Brain microvascular endothelial cell (primary cell): Measurements from ENCODE around the gene S100A2.
"Not testable (repeated sequence)": the region's sequence is repeated elsewhere in the genome, so short reads cannot be mapped to it uniquely, and the experiment has no call there.

Experiments
- DNase-seq: peaks from one replicate; pipeline ENCODE4 v3.0.0-alpha.2; 2020
- H3K27ac ChIP-seq: fragments of 250-450 bp; sonication (Bioruptor Pico); 2 replicates; pipeline ENCODE4 v1.5.1; 2020; ENCODE audit warnings: mild to moderate bottlenecking, moderate library complexity
- H3K27me3 ChIP-seq: fragments of 250-450 bp; sonication (Bioruptor Pico); replicated peaks from 2 replicates; pipeline ENCODE4 v1.5.1; 2020; ENCODE audit warnings: mild to moderate bottlenecking
- H3K36me3 ChIP-seq: fragments of 250-450 bp; sonication (Bioruptor Pico); replicated peaks from 2 replicates; pipeline ENCODE4 v1.5.1; 2020; ENCODE audit warnings: mild to moderate bottlenecking
- H3K4me3 ChIP-seq: 2 replicates; pipeline ENCODE4 v1.5.1; 2011; ENCODE audit warnings: low read depth, mild to moderate bottlenecking, control low read depth, low read length, moderate library complexity
- CTCF ChIP-seq: IDR thresholded peaks from 2 replicates; pipeline ENCODE4 v1.5.1; 2011; ENCODE audit warnings: low read depth, mild to moderate bottlenecking, moderate library complexity, low read length, control low read depth, inconsistent platforms; ENCODE audit errors: missing control alignments
- in situ Hi-C: cut with HindIII; loops from 2 replicates; pipeline ENCODE4 v1.10.0; 2017; ENCODE audit warnings: low sequenced_read_pairs, low pct_ligation_motif_present

S100A2 gene

GRCh38 chr1:153520818-153521476 lies 44.7 kb downstream of the S100A2 start:
- Histone ChIP-seq H3K4me3 (no peak overlapping the region), H3K27ac (no peak overlapping the region), H3K27me3 (no peaks in the 10 kb centered on the region), H3K36me3 (no peaks in the 10 kb centered on the region)
- DNase-seq, result no peak
- TF ChIP-seq CTCF, result no peak
- in situ Hi-C loops, result no loop called here

GRCh38 chr1:153520137-153520691 lies 45.4 kb downstream of the S100A2 start:
- H3K36me3 ChIP-seq, H3K4me3 ChIP-seq, DNase-seq, H3K27ac ChIP-seq, in situ Hi-C loops, H3K27me3 ChIP-seq: not testable (repeated sequence)

GRCh38 chr1:153519242-153519641 lies 46.4 kb downstream of the S100A2 start:
- Histone ChIP-seq H3K36me3 (no peaks in the 10 kb centered on the region), H3K4me3 (no peak overlapping the region), H3K27me3 (no peaks in the 10 kb centered on the region), H3K27ac (no peak overlapping the region)
- in situ Hi-C loops, result no loop called here
- DNase-seq, result no peak
- TF ChIP-seq CTCF, result no peak

- no peaks in the 10 kb centered on the region for H3K27me3 ChIP-seq
- H3K36me3 ChIP-seq, result no peaks in the 10 kb centered on the region
- no peak for TF ChIP-seq CTCF
- in situ Hi-C loops, result no loop called here
- no peak overlapping the region for H3K4me3 ChIP-seq
- no peak overlapping the region for H3K27ac ChIP-seq
- no peak for DNase-seq
Measured at GRCh38 chr1:153515504-153516394, 49.9 kb downstream of the S100A2 start.

- H3K36me3 ChIP-seq, result no peaks in the 10 kb centered on the region
- in situ Hi-C loops, result no loop called here
- H3K27me3 ChIP-seq, result no peaks in the 10 kb centered on the region
- H3K27ac ChIP-seq, result no peak overlapping the region
- no peak for TF ChIP-seq CTCF
- H3K4me3 ChIP-seq, result no peak overlapping the region
- no peak for DNase-seq
Measured at GRCh38 chr1:153513666-153514065, 52.0 kb downstream of the S100A2 start.

GRCh38 chr1:153513023-153513422 lies 52.6 kb downstream of the S100A2 start:
- no peak overlapping the region for H3K27ac ChIP-seq

More at GRCh38 chr1:153513023-153513422, 52.6 kb downstream of the S100A2 start:
- no peaks in the 10 kb centered on the region for H3K27me3 ChIP-seq
- in situ Hi-C loops, result no loop called here
- H3K36me3 ChIP-seq, result no peaks in the 10 kb centered on the region
- TF ChIP-seq CTCF, result no peak
- no peak overlapping the region for H3K4me3 ChIP-seq
- no peak for DNase-seq
